ENCODE measurements around the gene FXR1.

DNA sequence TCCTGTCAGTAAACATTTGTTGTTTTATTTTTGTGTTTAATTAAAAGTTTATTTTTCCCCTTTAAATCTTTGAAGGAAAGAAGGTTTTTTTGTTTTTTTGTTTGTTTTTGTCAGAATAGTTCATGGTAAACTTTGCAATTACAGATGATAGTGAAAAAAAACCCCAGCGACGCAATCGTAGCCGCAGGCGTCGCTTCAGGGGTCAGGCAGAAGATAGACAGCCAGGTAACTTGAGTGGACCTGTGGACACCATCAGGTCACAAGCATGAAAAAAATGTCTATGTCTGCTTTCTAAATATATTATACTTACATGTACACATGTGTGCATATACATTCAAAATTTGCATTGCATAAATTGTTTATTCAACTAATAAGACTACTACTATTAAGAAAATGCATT, 58.5 kb downstream of the FXR1 start:
- TF ChIP-seq, protein P1, sequence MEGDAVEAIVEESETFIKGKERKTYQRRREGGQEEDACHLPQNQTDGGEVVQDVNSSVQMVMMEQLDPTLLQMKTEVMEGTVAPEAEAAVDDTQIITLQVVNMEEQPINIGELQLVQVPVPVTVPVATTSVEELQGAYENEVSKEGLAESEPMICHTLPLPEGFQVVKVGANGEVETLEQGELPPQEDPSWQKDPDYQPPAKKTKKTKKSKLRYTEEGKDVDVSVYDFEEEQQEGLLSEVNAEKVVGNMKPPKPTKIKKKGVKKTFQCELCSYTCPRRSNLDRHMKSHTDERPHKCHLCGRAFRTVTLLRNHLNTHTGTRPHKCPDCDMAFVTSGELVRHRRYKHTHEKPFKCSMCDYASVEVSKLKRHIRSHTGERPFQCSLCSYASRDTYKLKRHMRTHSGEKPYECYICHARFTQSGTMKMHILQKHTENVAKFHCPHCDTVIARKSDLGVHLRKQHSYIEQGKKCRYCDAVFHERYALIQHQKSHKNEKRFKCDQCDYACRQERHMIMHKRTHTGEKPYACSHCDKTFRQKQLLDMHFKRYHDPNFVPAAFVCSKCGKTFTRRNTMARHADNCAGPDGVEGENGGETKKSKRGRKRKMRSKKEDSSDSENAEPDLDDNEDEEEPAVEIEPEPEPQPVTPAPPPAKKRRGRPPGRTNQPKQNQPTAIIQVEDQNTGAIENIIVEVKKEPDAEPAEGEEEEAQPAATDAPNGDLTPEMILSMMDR (IDR thresholded peaks at IDR 0.05), result no peak
- TF ChIP-seq POLR2A (IDR thresholded peaks at IDR 0.05), result no peak
- TF ChIP-seq POLR2AphosphoS5 (IDR thresholded peaks at IDR 0.05), result no peak
- no peak for TF ChIP-seq EP300 (IDR thresholded peaks at IDR 0.05)

Measured in suprapubic skin (tissue), 4 donors.